Breast epithelium (tissue), 4 donors: ENCODE data around the gene LAGE3. TPM values are rescaled to one million over a fixed set of nuclear protein-coding genes. Genes with fewer than 3 reads are reported as not detected.
A peak's percentile ranks its signal among the peaks of the same experiment; 100 is the strongest.

Experiments used
- DNase-seq, 2 donors: peaks; one replicate each; pipeline ENCODE4 v3.0.0-alpha.2; 2019; ENCODE audit warnings: low spot score in 2 of 2
- H3K27ac ChIP-seq, 2 donors: fragments of 200-600 bp; sonication (generic) in 1 of 2; one replicate each; pipeline ENCODE4 v1.5.1; 2016 to 2019; ENCODE audit warnings: mild to moderate bottlenecking in 1 of 2
- H3K27me3 ChIP-seq, 2 donors: fragments of 200-600 bp; sonication (generic) in 1 of 2; one replicate each; pipeline versions ENCODE4 v1.5.1 to v1.6.0; 2017 to 2019; ENCODE audit warnings: control low read depth in 1 of 2, mild to moderate bottlenecking in 1 of 2
- H3K36me3 ChIP-seq: fragments of 200-600 bp; one replicate; pipeline ENCODE4 v1.5.1; 2019
- H3K4me1 ChIP-seq, 2 donors: fragments of 200-600 bp; sonication (generic); one replicate each; pipeline ENCODE4 v1.5.1; 2016 to 2019; ENCODE audit warnings: control low read depth in 1 of 2
- H3K4me3 ChIP-seq, 3 donors: fragments of 200-600 bp; sonication (generic); 1 replicate in 2 of 3; 2 replicates in 1 of 3; pipeline ENCODE4 v1.5.1; 2016 to 2019; ENCODE audit warnings: mild to moderate bottlenecking in 3 of 3, moderate library complexity in 2 of 3
- H3K9me3 ChIP-seq, 2 donors: fragments of 200-600 bp; sonication (generic) in 1 of 2; one replicate each; pipeline ENCODE4 v1.5.1; 2016 to 2019; ENCODE audit warnings: control low read depth in 1 of 2
- POLR2A ChIP-seq: fragments of 450-650 bp; IDR thresholded peaks from one replicate; pipeline ENCODE4 v1.6.1; 2016; ENCODE audit warnings: antibody characterized with exemption, mild to moderate bottlenecking, moderate library complexity
- POLR2AphosphoS5 ChIP-seq, 3 donors: sonication (generic); formaldehyde crosslinking; IDR thresholded peaks; one replicate each; pipeline ENCODE4 v1.6.1; 2017; ENCODE audit warnings: antibody characterized with exemption in 3 of 3
- intact Hi-C: fragments of 100-400 bp; cut with DNase I; formaldehyde crosslinking; loops from one replicate; pipeline ENCODE4 v1.15.1; 2023; ENCODE audit warnings: low total_unique reads
- total RNA-seq, 3 donors: library from RNA; depleted of rRNA; stranded (reverse); fragments of >200 nt; gene quantifications; one replicate each; pipeline ENCODE4 v1.1.0, GENCODE V29; 2016
- TF ChIP-seq, protein P1 (sequence below), 3 donors: fragments of 450-650 bp; IDR thresholded peaks; one replicate each; pipeline ENCODE4 v1.5.1; 2016 to 2017; ENCODE audit warnings: antibody characterized with exemption in 3 of 3, mild to moderate bottlenecking in 3 of 3, moderate library complexity in 3 of 3

LAGE3 gene, protein sequence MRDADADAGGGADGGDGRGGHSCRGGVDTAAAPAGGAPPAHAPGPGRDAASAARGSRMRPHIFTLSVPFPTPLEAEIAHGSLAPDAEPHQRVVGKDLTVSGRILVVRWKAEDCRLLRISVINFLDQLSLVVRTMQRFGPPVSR
- total RNA-seq, result 10 to 100 TPM; 21.1 to 38.0 (median 28.8) TPM

DNA sequence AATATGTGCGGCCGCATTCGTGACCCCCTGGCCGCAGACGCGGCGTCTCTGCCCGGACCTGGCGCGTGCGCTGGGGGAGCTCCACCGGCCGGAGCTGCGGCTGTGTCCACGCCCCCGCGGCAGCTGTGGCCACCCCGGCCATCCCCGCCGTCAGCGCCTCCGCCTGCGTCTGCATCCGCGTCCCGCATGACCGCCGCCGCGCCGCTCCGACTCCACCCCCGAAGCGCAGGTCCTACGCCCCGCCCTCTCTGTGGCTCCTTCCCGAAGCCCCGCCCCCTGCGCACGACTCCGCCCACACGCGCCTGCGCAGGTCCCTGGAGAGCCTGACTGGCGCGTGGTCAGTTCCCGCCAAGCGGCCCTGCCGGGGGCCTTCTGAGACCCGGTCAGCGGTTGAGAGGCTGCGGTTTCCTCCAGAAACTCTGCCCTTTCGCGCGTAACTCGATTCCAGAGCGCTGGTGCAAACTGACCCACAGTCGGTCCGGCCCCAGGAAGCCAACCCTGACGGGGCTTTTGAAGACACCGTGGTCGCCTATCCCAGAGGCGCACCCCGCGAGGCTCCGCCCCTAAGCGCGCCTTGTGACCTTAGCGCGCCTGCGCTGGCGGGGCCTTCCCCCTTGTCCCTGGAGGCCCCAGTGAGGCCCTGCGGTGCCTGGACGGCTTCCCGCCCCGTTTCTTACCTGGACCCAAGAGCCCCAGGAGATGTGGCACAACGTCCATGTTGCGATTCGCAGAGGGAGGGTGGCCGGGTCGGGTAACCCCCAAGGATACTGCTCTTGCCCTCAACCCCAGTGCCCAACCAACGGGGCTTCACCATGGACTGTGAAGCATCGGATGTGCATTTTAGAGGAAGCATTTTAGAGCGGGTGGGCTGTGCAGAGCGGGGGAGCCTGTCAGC lies at the start of gene LAGE3:
LAGE3 (minus strand) TSS at position 554 of the 895 bp plus-strand sequence; CDS start at position 188, 366 bp downstream.
- Histone ChIP-seq H3K4me1 (no peaks in the 10 kb centered on the region), H3K4me3 (peak within 1 kb of the TSS; percentile 44 to 72 (median 48)), H3K27me3 (peaks cover 0 to 27% of the 10 kb centered on the region in 2 donors), H3K36me3 (no peaks in the 10 kb centered on the region), H3K27ac (peak within 1 kb of the TSS; percentile 48 to 82), H3K9me3 (no peaks in the 10 kb centered on the region)
- intact Hi-C loops, result no loop called here
- DNase-seq, result peak; percentile 87 to 90
- TF ChIP-seq, protein P1, sequence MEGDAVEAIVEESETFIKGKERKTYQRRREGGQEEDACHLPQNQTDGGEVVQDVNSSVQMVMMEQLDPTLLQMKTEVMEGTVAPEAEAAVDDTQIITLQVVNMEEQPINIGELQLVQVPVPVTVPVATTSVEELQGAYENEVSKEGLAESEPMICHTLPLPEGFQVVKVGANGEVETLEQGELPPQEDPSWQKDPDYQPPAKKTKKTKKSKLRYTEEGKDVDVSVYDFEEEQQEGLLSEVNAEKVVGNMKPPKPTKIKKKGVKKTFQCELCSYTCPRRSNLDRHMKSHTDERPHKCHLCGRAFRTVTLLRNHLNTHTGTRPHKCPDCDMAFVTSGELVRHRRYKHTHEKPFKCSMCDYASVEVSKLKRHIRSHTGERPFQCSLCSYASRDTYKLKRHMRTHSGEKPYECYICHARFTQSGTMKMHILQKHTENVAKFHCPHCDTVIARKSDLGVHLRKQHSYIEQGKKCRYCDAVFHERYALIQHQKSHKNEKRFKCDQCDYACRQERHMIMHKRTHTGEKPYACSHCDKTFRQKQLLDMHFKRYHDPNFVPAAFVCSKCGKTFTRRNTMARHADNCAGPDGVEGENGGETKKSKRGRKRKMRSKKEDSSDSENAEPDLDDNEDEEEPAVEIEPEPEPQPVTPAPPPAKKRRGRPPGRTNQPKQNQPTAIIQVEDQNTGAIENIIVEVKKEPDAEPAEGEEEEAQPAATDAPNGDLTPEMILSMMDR (IDR thresholded peaks at IDR 0.05), result no peak
- peak in 2 of 3 donors; percentile 51 to 57 for TF ChIP-seq POLR2AphosphoS5 (IDR thresholded peaks at IDR 0.05)

DNA sequence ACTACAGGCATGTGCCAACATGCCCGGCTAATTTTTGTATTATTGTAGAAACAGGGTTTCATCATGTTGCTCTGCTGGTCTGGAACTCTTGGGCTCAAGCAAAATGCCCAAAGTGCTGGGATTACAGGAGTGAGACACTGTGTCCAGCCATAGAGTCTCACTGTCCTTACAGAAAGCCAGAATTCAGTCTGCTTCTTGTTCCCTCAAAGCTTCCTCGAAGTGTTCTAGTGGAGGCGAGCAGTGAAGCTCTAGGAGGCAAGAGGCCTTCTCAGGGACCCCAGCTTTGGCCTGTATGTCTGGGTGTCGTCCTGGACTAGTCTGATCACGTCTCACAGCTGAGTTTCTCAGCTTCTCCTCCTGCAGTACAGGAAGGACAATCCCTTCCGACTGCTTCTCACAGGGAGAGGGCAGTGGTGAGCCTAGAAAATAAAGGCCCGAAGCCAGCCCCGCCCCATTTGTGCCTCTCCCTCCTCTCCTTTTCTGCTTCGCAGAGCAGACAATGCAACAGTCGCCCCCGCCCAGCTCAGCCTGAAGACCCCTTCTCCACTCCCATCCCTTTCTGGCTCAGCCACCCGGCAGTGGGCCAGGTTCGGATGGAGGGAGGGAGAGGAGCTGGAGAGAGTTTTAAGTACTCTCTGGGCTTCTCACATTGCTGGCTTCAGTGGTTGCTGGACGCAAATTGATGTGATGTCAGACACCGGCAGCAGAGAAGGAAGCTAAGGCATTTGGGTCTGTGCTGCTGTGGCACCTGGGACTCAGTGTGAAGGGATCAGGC lies 48.0 kb upstream of the LAGE3 start:
- TF ChIP-seq POLR2AphosphoS5 (IDR thresholded peaks at IDR 0.05) (peak in 2 of 3 donors; percentile 20 to 50), POLR2A (no peak)
- TF ChIP-seq, protein P1 (IDR thresholded peaks at IDR 0.05), result peak in 2 of 3 donors; percentile 21 to 45
- Histone ChIP-seq H3K9me3 (no peaks in the 10 kb centered on the region), H3K27ac (peak overlapping the region; percentile 78 to 89), H3K4me1 (no peaks in the 10 kb centered on the region), H3K4me3 (peak overlapping the region; percentile 20 to 53 (median 40)), H3K36me3 (no peaks in the 10 kb centered on the region), H3K27me3 (peaks cover 0 to 26% of the 10 kb centered on the region in 2 donors)
- peak; percentile 72 to 75 for DNase-seq
- intact Hi-C loops, result no loop called here

DNA sequence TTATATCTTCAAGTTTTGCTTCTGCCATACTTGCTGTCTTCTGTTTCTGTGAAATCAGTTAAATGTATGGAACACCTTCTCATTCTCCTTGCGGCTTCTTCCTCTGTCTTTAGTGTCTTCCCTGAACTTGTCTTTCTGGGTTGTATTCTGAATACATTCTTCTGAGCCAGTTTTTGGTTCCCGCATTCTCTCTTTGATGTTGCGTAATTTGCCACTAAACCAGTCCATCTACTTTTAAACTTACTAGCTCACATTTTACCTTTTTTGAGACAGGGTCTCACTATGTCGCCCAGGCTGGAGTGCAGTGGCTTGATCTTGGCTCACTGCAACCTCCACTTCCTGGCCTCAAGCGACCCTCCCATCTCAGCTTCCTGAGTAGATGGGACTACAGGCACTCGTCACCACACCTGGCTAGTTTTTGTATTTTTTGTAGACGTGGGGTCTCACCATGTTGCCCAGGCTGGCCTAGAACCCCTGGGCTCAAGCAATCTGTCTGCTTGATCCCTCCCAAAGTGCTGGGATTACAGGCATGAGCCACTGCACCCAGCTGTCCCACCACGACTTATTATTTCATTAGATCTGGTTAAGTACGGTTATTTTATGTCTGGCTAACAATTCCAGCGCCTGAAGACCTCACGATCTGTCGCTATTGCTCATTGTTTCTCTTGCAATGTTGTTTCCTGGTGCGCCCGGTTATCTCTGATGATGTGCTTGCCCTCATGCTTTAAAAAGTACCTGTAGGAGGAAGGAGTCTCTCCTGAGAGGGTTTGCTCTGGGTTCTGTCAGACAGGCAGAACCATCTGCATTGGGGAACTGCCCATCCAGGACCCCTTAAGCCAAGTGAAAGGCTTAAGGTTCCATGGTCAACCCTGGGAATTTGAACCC lies 46.8 kb upstream of the LAGE3 start:
- Histone ChIP-seq H3K27me3 (peaks cover 0 to 26% of the 10 kb centered on the region in 2 donors), H3K4me1 (no peaks in the 10 kb centered on the region), H3K36me3 (no peaks in the 10 kb centered on the region), H3K9me3 (no peaks in the 10 kb centered on the region), H3K4me3 (no peak overlapping the region), H3K27ac (peak overlapping the region; percentile 78 to 88)
- TF ChIP-seq POLR2AphosphoS5 (IDR thresholded peaks at IDR 0.05) (no peak), POLR2A (no peak)
- TF ChIP-seq, protein P1 (IDR thresholded peaks at IDR 0.05), result no peak
- DNase-seq, result no peak
- intact Hi-C loops, result no loop called here

DNA sequence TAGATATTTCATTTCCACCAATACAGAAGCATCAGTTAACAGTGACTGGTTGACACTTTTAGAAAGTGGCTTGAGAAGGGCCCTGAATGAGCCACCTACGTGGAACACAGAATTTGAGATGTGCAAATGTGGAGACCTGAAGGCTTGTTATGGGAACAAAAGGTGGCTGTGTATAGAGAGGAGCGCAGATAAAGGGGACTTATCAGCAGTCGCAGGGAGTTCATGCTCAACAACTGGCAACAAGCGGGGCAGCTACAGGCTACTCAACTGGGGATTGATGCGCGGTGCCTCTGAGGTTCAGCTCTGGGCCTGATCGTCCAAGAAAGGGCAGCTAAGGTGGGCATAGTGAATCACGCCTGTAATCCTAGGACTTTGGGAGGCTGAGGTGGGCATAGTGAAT lies 40.3 kb upstream of the LAGE3 start:
- peaks cover 0 to 14% of the 10 kb centered on the region in 2 donors for H3K27me3 ChIP-seq
- H3K4me3 ChIP-seq, result no peak overlapping the region
- DNase-seq, result no peak
- TF ChIP-seq POLR2A (no peak), POLR2AphosphoS5 (IDR thresholded peaks at IDR 0.05) (no peak)
- TF ChIP-seq, protein P1 (IDR thresholded peaks at IDR 0.05), result no peak
- no peaks in the 10 kb centered on the region for H3K4me1 ChIP-seq
- H3K27ac ChIP-seq, result no peak overlapping the region
- H3K36me3 ChIP-seq, result no peaks in the 10 kb centered on the region
- intact Hi-C loops, result no loop called here
- no peaks in the 10 kb centered on the region for H3K9me3 ChIP-seq
